IMR-90 (cell line): ENCODE data around the gene PRKN. TPM values are rescaled to one million over a fixed set of nuclear protein-coding genes. Genes with fewer than 3 reads are reported as not detected.

Experiments
- ATAC-seq: fragments of 200-7000 bp; cut with Tn5 transposase; 2 replicates; pipeline ENCODE4 v1.9.1; 2020; ENCODE audit warnings: low read depth, mild to moderate bottlenecking, moderate library complexity
- BruUV-seq: library from RNA; stranded (reverse); fragments of 400-500 nt; replicated peaks from 2 replicates; lab custom pipeline; 2021; lab: Mats Ljungman, UMichigan
- CTCF ChIA-PET: fragments of 300-600 bp; formaldehyde crosslinking; extraction: SDS; loops from one replicate; lab custom pipeline; 2021; ENCODE audit warnings: antibody characterized with exemption; lab: Yijun Ruan, JAX
- POLR2A ChIA-PET: fragments of 300-600 bp; sonication (Branson Sonifier 250); formaldehyde crosslinking; loops from one replicate; lab custom pipeline; 2022; ENCODE audit warnings: antibody characterized with exemption; ENCODE audit not compliant: unreplicated experiment; lab: Charles Lee
- DNase-seq: peaks from one replicate; pipeline ENCODE4 v3.0.0; 2013
- H2AFZ ChIP-seq: replicated peaks from 2 replicates; pipeline ENCODE3; 2013; ENCODE audit warnings: low read length, mild to moderate bottlenecking; ENCODE audit not compliant: poor library complexity
- H2AK5ac ChIP-seq: 2 replicates; pipeline ENCODE4 v1.6.1; 2013; ENCODE audit warnings: low read depth, low read length, inconsistent platforms
- H2AK9ac ChIP-seq: replicated peaks from 2 replicates; pipeline ENCODE3; 2013; ENCODE audit warnings: mild to moderate bottlenecking, low read depth, low read length, moderate library complexity; ENCODE audit not compliant: poor library complexity
- H2BK120ac ChIP-seq: 2 replicates; pipeline ENCODE4 v1.6.1; 2013; ENCODE audit warnings: low read depth, low read length, inconsistent platforms
- H2BK15ac ChIP-seq: 3 replicates; pipeline ENCODE4 v1.6.1; 2013; ENCODE audit warnings: low read depth, low read length, inconsistent platforms
- H2BK20ac ChIP-seq: 2 replicates; pipeline ENCODE4 v1.6.1; 2013; ENCODE audit warnings: low read depth, mild to moderate bottlenecking, inconsistent platforms, low read length, moderate library complexity
- H2BK5ac ChIP-seq: 2 replicates; pipeline ENCODE4 v1.6.1; 2013; ENCODE audit warnings: mild to moderate bottlenecking, low read depth, low read length, inconsistent platforms; ENCODE audit not compliant: poor library complexity, severe bottlenecking
- H3K14ac ChIP-seq: replicated peaks from 2 replicates; pipeline ENCODE4 v1.6.1; 2013; ENCODE audit warnings: low read depth, low read length, inconsistent platforms
- H3K18ac ChIP-seq: 2 replicates; pipeline ENCODE4 v1.6.1; 2013; ENCODE audit warnings: low read depth, low read length, control low read depth
- H3K23ac ChIP-seq: 2 replicates; pipeline ENCODE4 v1.6.1; 2013; ENCODE audit warnings: low read depth, low read length, inconsistent platforms
- H3K27ac ChIP-seq: 2 replicates; pipeline ENCODE4 v1.5.1; 2013; ENCODE audit warnings: mild to moderate bottlenecking, control low read depth, low read length; ENCODE audit not compliant: insufficient read depth
- H3K27me3 ChIP-seq: 2 replicates; pipeline ENCODE4 v1.6.1; 2013; ENCODE audit warnings: low read length; ENCODE audit not compliant: control insufficient read depth, insufficient read depth
- H3K36me3 ChIP-seq: 2 replicates; pipeline ENCODE4 v1.6.1; 2013; ENCODE audit warnings: low read length, mixed read lengths; ENCODE audit not compliant: control insufficient read depth, insufficient read depth
- H3K4ac ChIP-seq: 2 replicates; pipeline ENCODE4 v1.6.1; 2013; ENCODE audit warnings: low read depth, low read length, inconsistent platforms
- H3K4me1 ChIP-seq: 2 replicates; pipeline ENCODE4 v1.6.1; 2013; ENCODE audit warnings: low read length, mixed read lengths; ENCODE audit not compliant: control insufficient read depth, insufficient read depth
- H3K4me2 ChIP-seq: 2 replicates; pipeline ENCODE4 v1.6.1; 2013; ENCODE audit warnings: low read depth, mild to moderate bottlenecking, control low read depth, low read length, moderate library complexity
- H3K4me3 ChIP-seq: 2 replicates; pipeline ENCODE4 v1.5.1; 2013; ENCODE audit warnings: low read depth, mild to moderate bottlenecking, control low read depth, low read length, moderate library complexity; ENCODE audit not compliant: insufficient read depth
- H3K56ac ChIP-seq: 2 replicates; pipeline ENCODE4 v1.6.1; 2013; ENCODE audit warnings: low read length, inconsistent platforms; ENCODE audit not compliant: insufficient read depth; ENCODE audit errors: extremely low read depth
- H3K79me1 ChIP-seq, 2 experiments: 2 replicates each; pipeline ENCODE4 v1.6.1; 2013; ENCODE audit warnings: low read length in 2 of 2, inconsistent platforms in 1 of 2, low read depth in 1 of 2
- H3K9ac ChIP-seq: 2 replicates; pipeline ENCODE4 v1.6.1; 2013; ENCODE audit warnings: low read depth, low read length, control low read depth
- H3K9me1 ChIP-seq: 2 replicates; pipeline ENCODE4 v1.6.1; 2013; ENCODE audit warnings: low read length, inconsistent platforms; ENCODE audit not compliant: insufficient read depth
- H3K9me3 ChIP-seq: 2 replicates; pipeline ENCODE4 v1.6.1; 2013; ENCODE audit warnings: low read length; ENCODE audit not compliant: control insufficient read depth, insufficient read depth
- H4K20me1 ChIP-seq: 2 replicates; pipeline ENCODE4 v1.6.1; 2013; ENCODE audit warnings: low read length, inconsistent platforms; ENCODE audit not compliant: insufficient read depth
- H4K5ac ChIP-seq: 2 replicates; pipeline ENCODE4 v1.6.1; 2013; ENCODE audit warnings: mild to moderate bottlenecking, low read depth, low read length, control low read depth
- H4K8ac ChIP-seq, 2 experiments: 2 replicates each; pipeline ENCODE4 v1.6.1; 2013; ENCODE audit warnings: low read depth in 2 of 2, low read length in 2 of 2, control low read depth in 1 of 2, inconsistent platforms in 1 of 2
- H4K91ac ChIP-seq: 2 replicates; pipeline ENCODE4 v1.6.1; 2013; ENCODE audit warnings: low read depth, low read length, inconsistent platforms; ENCODE audit not compliant: insufficient read depth
- BHLHE40 ChIP-seq: fragments of 150-350 bp; IDR thresholded peaks from 2 replicates; pipeline ENCODE4 v1.6.1; 2016; ENCODE audit warnings: mild to moderate bottlenecking, low read depth, low read length
- CEBPB ChIP-seq: IDR thresholded peaks from 2 replicates; pipeline ENCODE4 v1.6.1; 2012; ENCODE audit warnings: low read depth, low read length, improper control_type of control experiment
- MAFK ChIP-seq: IDR thresholded peaks from 2 replicates; pipeline ENCODE4 v1.6.1; 2012; ENCODE audit warnings: low read depth, low read length, improper control_type of control experiment
- MAZ ChIP-seq: IDR thresholded peaks from 2 replicates; pipeline ENCODE4 v1.6.1; 2012; ENCODE audit warnings: low read depth, mild to moderate bottlenecking, low read length, improper control_type of control experiment, moderate library complexity, borderline replicate concordance
- MXI1 ChIP-seq: IDR thresholded peaks from 2 replicates; pipeline ENCODE4 v1.6.1; 2012; ENCODE audit warnings: low read depth, mild to moderate bottlenecking, low read length, moderate library complexity, borderline replicate concordance
- NFE2L2 ChIP-seq: fragments of 150-350 bp; IDR thresholded peaks from 2 replicates; pipeline ENCODE4 v1.6.1; 2016; ENCODE audit warnings: low read depth, mild to moderate bottlenecking, low read length
- RAD21 ChIP-seq: IDR thresholded peaks from 2 replicates; pipeline ENCODE4 v1.6.1; 2012; ENCODE audit warnings: low read length, improper control_type of control experiment
- RCOR1 ChIP-seq: IDR thresholded peaks from 2 replicates; pipeline ENCODE4 v1.6.1; 2012; ENCODE audit warnings: mild to moderate bottlenecking, low read length, improper control_type of control experiment; ENCODE audit not compliant: insufficient replicate concordance
- SMC3 ChIP-seq: fragments of 150-350 bp; IDR thresholded peaks from 2 replicates; pipeline ENCODE4 v1.6.1; 2016; ENCODE audit warnings: low read depth, mild to moderate bottlenecking, antibody characterized with exemption, low read length, moderate library complexity
- WGBS, 2 experiments: methylation state at CpG; one replicate each; pipeline versions ENCODE4 v1.1.5 to v1.1.7; 2013; ENCODE audit warnings: missing lambda C conversion rate in 2 of 2; ENCODE audit not compliant: insufficient read length in 1 of 2; ENCODE audit errors: extremely low coverage in 2 of 2; 5-methylcytosine and 5-hydroxymethylcytosine counted together
- dilution Hi-C: fragments of 300-500 bp; cut with HindIII; formaldehyde crosslinking; loops from one replicate; pipeline ENCODE4 v1.14.3; 2018; ENCODE audit warnings: low sequenced_read_pairs; ENCODE audit not compliant: unreplicated experiment
- in situ Hi-C: fragments of 300-500 bp; cut with MboI; formaldehyde crosslinking; loops from 3 replicates; pipeline ENCODE4 v1.14.3; 2019; ENCODE audit warnings: low sequenced_read_pairs, inconsistent platforms, mixed read lengths
- intact Hi-C: fragments of 100-400 bp; cut with micrococcal nuclease; formaldehyde crosslinking; loops from 2 replicates; pipeline ENCODE4 v1.10.0; 2022
- polyA plus RNA-seq, 3 experiments: library from polyadenylated mRNA; depleted of rRNA; stranded (reverse); fragments of >200 nt; gene quantifications; 2 replicates each; pipeline ENCODE4 v1.2.3, GENCODE V29; 2012; ENCODE audit warnings: low replicate concordance in 1 of 3
- total RNA-seq: library from RNA; depleted of rRNA; stranded (reverse); fragments of >200 nt; gene quantifications from 2 replicates; pipeline ENCODE4 v1.2.3, GENCODE V29; 2012
- TF ChIP-seq, protein P1 (sequence below): fragments of 150-350 bp; IDR thresholded peaks from 2 replicates; pipeline ENCODE4 v1.6.1; 2016; ENCODE audit warnings: low read depth, mild to moderate bottlenecking, low read length, moderate library complexity, borderline replicate concordance
- TF ChIP-seq, protein P2 (sequence below): conservative IDR thresholded peaks from 2 replicates; pipeline ENCODE4 v1.5.1; 2012; ENCODE audit warnings: mild to moderate bottlenecking, low read depth, low read length, improper control_type of control experiment

PRKN gene
- total and polyA plus RNA-seq, 2 of the 4 experiments (the other 2 are of a cell fraction): 0.15 to 0.18 TPM

DNA sequence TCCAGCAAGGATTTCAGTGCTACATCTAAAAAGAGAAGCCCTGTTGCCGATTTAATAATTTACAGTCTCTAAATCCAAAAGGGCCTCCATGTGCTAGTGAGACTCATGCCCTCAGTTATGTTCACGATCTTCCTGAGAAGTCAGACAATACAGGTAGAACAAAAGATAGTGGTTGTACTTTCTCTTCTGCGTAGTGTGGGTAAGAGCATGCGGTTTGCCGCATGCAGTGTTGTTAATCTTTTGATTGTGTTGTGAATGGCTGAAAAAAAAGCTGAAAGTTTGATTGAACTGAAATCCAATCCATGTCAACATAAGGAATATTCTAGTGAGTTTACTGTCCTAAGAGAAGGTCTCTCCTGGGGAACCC is 1379.0 kb downstream of the PRKN start:
- intact Hi-C loops: no loop called here
- no peak for TF ChIP-seq NFE2L2
- TF ChIP-seq MAFK: no peak
- TF ChIP-seq, protein P1, sequence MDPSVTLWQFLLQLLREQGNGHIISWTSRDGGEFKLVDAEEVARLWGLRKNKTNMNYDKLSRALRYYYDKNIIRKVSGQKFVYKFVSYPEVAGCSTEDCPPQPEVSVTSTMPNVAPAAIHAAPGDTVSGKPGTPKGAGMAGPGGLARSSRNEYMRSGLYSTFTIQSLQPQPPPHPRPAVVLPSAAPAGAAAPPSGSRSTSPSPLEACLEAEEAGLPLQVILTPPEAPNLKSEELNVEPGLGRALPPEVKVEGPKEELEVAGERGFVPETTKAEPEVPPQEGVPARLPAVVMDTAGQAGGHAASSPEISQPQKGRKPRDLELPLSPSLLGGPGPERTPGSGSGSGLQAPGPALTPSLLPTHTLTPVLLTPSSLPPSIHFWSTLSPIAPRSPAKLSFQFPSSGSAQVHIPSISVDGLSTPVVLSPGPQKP: no peak
- no peak for TF ChIP-seq RCOR1
- no peak for TF ChIP-seq SMC3
- no peak for TF ChIP-seq RAD21
- no peak for TF ChIP-seq BHLHE40
- TF ChIP-seq MXI1: no peak
- TF ChIP-seq, protein P2, sequence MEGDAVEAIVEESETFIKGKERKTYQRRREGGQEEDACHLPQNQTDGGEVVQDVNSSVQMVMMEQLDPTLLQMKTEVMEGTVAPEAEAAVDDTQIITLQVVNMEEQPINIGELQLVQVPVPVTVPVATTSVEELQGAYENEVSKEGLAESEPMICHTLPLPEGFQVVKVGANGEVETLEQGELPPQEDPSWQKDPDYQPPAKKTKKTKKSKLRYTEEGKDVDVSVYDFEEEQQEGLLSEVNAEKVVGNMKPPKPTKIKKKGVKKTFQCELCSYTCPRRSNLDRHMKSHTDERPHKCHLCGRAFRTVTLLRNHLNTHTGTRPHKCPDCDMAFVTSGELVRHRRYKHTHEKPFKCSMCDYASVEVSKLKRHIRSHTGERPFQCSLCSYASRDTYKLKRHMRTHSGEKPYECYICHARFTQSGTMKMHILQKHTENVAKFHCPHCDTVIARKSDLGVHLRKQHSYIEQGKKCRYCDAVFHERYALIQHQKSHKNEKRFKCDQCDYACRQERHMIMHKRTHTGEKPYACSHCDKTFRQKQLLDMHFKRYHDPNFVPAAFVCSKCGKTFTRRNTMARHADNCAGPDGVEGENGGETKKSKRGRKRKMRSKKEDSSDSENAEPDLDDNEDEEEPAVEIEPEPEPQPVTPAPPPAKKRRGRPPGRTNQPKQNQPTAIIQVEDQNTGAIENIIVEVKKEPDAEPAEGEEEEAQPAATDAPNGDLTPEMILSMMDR: no peak
- TF ChIP-seq CEBPB: no peak
- TF ChIP-seq MAZ: no peak

More for the DNA sequence above, 1379.0 kb downstream of the PRKN start:
- no peaks in the 10 kb centered on the region for H3K9me1 ChIP-seq
- H4K5ac ChIP-seq: no peak overlapping the region
- H3K18ac ChIP-seq: no peak overlapping the region
- no peaks in the 10 kb centered on the region for H3K27me3 ChIP-seq
- no peak for DNase-seq
- H2AFZ ChIP-seq: no peak overlapping the region
- CTCF ChIA-PET: no interaction called here
- H3K9ac ChIP-seq: no peak overlapping the region
- no peaks in the 10 kb centered on the region for H3K36me3 ChIP-seq
- H4K20me1 ChIP-seq: no peaks in the 10 kb centered on the region
- H2AK9ac ChIP-seq: no peak overlapping the region
- no peak overlapping the region for H3K14ac ChIP-seq
- no peak overlapping the region for H2BK5ac ChIP-seq
- in situ Hi-C loops: no loop called here
- H3K4me2 ChIP-seq: no peak overlapping the region
- H4K91ac ChIP-seq: no peak overlapping the region
- no peaks in the 10 kb centered on the region for H3K9me3 ChIP-seq
- no peak overlapping the region for H3K4me3 ChIP-seq
- H3K4ac ChIP-seq: no peak overlapping the region
- no peak overlapping the region for H2BK20ac ChIP-seq
- POLR2A ChIA-PET: no interaction called here
- H2BK15ac ChIP-seq: no peak overlapping the region
- H3K79me1 ChIP-seq: no peaks in the 10 kb centered on the region
- dilution Hi-C loops: no loop called here
- H2BK120ac ChIP-seq: no peak overlapping the region
- H4K8ac ChIP-seq: no peak overlapping the region
- no peak overlapping the region for H2AK5ac ChIP-seq
- no peak for ATAC-seq
- BruUV-seq: no TSS peak
- no peak overlapping the region for H3K23ac ChIP-seq
- 89% methylated on average over 1 of the region's 5 CpGs; no CpG with 5 or more reads in 1 of the 2 experiments for WGBS, 2 experiments
- no peaks in the 10 kb centered on the region for H3K4me1 ChIP-seq
- no peak overlapping the region for H3K27ac ChIP-seq
- H3K56ac ChIP-seq: no peak overlapping the region
